Stimulated activated CD4-positive, alpha-beta T cell treated with anti-CD3 and anti-CD28 coated beads, Interleukin-12 subunit alpha, Interleukin-12 subunit beta, amount 100 ng/mL, for 48 hours (primary cell): ENCODE data around the gene SAMD14.

ENCODE experiments used
- DNase-seq, 3 donors: peaks; one replicate each; pipeline ENCODE4 v3.0.0-alpha.2; 2020; ENCODE audit warnings: low read depth in 2 of 3, low spot score in 1 of 3

SAMD14 gene

DNA sequence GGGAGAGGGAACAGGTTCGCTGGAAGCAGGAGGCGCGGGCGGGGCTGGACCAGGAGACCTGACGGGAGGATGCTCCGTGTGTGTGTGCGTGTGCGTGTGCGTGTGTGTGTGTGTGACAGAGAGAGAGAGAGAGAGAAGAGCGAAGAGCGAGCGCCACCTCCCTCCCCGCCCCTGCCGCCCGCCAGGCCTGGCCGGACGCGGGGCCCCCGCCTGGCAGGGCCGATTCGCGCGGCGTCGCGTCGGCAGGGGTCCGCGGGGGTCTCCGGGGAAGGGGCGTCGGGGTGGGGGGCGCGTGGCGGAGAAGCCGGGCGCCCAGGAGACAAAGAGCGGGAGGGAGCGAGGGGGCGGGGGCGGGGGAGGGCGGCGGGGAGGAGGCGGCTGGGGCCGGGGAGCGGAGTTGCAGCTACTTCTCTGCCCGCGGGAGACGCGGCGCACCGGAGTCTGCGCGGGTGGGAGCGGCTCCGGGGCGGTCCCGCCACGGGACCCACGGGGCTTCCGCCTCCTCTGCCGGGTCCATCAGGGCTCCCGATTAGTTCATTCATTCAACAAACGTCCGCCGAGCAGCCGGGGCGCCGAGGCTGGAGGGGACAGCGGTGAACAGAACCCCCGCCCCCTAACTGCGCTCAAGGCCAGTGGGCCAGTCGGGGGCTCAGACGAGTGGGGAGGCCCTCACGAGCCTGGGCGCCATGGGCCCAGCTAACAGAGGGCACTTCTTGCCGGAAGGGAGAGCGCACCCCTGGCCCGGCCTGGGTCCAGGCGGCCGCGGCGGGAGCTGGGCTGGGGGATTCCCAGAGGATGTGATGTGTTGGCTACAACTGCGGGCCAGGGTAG lies at the start of gene SAMD14:
TSS of gene SAMD14 (minus strand) at position 433 of the 831 bp plus-strand sequence. CDS start 5,201 bp downstream, outside the sequence.
- no peak for DNase-seq

DNA sequence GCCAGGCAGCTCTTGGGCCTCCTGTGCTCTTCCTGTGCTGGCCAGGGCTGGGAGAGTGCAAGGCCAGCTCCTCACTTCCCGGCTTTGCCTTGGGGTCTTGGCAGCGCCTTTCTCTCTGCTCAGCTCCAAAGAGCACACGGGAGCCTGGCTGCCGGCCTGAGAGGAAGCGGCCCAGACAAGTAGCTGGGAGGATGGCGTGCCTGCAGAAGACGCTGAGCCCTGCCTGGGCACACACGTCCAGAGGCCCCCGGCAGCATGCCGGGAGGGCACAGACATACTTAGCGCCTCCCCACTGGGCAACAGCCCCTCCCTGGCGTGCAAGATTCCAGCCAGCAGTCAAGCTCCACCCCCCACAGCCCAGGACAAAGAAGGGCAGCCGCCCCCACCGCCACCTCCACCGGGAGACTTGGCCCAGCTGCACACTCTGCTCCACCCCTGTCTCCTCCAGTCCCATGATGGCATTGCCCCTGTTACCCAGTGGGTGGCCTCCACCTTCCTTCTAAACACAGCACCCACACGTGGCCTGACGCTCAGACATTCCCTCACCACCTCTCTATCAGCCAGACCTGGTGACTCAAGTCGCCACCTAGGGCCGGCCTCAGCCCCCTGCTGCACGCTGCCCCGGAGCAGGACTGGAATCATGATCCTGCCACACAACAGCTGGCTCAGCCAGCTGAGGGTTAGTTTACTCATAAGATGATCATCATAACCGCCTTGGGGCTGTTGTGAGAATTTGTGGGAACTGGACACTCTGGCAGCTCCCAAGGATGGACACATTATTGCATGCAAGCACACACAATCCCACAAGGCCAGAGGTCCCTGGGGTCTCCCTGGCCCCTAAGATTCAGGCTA lies 48.2 kb upstream of the SAMD14 start:
- DNase-seq: peak in 2 of 3 donors; percentile 34 to 38

DNA sequence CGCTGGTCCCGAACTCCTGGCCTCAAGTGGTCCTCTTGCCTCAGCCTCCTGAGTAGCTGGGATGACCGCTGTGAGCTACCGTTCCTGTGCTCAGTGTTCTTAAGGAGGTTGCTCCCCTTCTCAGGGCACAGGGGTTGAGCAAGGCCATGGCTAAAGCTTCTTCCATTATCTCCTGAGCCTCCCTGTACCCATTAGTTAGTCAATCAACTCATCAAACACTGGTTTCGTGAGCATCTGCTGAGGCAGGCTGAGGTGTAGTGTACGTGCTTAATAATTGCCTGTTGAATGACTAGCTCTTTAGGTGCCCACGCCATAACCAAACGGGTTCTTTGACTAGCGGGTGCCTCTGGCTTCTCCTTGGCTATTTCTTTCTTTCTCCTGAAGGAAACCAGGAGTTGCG lies 47.5 kb upstream of the SAMD14 start:
- DNase-seq: no peak

DNA sequence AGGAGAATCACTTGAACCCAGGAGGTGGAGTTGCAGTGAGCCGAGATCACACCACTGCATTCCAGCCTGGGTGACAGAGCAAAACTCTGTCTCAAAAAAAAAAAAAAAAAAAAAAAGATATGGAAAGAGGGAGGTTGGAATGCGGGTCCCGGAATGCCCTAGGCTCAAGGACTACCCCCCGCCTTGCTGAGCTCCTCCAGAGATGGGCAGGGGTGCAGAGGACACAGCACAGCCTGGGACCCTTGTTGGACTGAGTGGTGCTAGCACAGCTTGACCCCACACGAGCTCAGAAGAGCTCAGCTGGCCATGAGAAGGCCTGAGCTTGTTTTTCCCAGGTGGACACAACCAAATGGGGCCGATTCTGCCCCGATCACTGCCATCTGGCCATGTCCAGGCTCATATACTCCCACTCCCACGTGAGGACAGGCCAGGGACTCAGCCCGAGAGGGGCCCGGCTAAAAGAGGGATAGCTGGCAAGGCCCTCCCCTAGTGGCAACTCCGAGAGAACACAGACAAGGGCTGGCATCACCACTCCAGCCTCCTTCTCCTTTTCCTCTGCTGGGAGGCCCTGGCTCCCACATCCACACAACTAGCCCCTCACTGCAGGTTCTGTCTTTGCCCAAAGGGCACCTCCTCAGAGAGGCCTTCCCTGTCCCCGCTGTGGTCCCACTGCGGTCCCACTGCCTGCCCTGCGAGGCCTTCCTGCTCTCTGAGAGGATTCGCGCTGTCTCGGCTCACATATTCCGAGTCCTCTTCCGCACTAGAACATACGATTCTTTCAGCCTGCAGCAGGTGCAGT lies 46.8 kb upstream of the SAMD14 start:
- no peak for DNase-seq

DNA sequence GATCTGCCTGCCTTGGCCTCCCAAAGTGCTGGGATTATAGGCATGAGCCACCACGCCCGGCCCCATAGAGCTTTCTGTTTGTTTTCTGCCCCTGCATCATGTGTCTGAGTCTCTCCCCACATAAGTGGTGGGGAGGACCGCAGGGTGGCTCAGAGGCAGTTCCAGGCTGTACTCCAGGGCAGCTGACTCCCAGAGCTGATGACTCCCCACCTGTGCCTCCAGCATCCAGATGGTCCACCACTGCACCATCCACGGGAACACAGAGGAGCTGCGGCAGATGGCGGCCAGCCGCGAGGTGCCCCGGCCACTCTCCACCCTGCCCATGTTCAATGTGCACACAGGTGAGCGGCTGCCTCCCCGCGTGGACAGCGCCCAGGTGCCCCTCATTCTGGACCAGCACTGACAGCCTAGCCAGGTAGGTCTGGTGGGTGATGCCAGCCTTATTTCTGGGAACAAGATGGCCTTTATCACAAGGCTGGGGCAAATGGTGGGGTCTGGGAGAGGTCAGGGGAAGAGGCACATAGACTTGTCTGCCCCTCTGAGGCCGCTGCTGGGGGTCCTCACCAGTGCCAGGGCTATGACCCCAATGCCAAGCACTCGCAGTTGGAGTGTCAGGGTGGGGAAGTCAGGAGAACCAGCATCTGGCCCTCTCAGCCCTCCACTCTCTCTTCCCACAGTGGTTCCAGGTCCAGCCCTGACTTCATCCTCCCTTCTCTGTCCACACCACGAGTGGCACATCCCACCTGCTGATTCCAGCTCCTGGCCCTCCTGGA lies 45.3 kb upstream of the SAMD14 start:
- DNase-seq: no peak

DNA sequence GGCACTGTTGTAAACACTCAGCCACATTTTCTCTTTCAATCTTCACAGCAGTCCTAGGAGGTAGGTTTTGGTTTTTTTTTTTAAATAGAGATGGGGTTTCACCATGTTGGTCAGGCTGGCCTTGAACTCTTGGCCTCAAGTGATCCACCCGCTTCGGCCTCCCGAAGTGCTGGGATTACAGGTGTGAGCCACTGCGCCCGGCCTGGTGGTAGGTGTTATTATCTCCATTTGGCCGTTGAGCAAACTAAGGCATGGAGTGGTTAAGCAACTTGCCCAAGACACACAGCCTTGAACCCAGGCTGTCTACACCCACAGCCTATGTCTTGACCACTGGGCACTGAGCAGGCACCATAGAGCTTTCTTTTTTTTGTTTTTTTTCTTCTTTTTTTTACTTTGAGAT lies 44.5 kb upstream of the SAMD14 start:
- DNase-seq: no peak

DNA sequence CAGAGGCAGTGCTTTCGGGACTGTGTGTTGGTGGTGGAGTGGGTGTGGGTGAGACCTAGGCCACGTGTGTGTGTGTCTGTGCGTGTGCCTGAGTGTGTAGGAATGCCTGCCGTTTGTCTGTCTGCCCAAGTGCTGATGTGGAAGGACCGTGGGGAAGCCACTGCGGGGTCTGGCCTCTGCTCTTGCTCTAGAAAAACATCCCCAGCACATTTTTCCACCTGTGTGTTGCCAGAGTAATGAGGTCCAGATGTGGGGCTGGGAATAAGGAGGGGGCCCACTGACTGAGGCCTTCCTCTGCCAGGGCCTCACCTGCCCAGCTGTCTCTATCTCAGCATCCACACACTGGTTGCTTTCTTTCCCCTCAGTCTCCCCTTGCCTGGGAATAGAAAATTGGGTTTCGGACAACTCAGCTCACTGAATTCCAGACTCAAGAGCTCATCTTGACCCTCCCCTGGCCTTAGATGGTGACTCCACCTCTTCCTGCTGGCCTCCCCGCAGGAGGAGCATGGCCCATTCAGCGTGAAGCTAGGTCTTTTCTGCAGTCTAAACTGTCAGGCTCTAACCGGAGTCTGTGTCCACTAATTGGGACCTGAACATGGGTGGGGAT lies 43.5 kb upstream of the SAMD14 start:
- no peak for DNase-seq

DNA sequence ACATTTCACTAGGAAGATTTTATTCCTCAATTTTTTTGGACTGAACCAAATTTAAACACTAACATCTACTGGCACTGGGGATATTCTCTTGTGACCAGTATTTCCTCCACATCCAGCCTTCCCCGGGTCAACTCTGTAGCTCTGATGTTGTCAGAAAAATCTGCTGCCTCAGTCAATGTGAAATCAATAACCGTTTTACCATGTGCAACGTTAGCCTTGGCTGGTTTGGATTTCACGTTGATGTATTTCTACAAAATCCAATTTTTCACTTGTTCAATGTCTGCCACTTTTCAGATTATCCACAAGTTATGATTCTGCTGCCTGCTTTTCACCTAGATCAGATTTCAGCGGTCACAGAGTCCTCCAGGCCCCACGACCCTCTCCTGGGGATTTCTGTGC lies 43.0 kb upstream of the SAMD14 start:
- DNase-seq: no peak

DNA sequence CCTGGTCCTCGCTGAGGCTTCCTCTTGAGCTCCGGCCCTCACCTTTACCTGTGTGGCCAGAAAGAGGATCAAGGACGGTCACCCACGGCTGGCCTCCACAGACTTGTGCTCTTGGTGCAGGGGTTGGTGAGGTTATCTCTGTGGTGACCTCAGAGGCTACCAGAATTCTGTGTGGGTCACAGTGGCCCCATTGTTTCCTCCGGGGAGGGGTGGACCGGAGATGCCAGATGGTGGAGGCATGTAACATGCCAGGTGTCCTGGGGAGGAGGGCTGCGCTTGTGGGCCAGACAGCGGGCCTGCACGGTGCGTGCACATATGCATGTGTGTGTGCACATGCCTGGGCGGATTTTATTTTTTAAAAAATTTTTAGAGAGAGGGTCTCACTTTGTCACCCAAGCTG lies 42.2 kb upstream of the SAMD14 start:
- DNase-seq: no peak

DNA sequence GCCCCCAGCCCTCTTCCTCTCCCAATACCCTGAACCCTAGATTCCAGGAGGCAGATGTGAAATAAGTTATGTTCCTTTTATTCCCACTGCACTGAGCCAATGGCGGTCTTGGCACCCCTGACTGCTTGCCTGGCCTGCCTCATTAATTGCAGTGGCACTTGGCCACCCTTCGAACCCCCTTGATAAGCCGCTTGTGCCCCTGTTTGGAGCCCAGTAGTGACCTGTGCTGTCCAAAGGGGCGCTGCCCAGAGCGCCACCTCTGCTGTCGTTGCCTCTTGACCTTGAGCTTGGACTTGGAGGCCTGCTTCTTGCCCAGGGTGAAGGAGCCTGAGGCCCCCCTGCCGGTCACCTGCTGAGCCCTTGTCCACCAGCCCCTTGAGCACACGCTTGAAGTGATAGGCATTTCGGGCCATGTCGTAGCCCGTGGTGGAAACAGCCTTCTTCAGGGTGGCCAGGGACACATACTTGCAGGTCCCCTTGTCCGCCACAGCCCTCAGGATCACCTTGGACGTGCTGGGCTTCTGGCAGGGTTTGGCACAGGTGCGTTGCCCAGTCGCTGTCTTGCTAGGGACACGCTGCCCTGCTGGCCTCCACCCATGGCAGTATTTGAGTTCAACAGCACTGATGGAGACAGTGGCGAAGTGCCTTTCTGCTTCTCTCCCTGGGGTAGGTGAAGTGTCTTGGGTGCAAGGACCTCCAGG lies 41.6 kb upstream of the SAMD14 start:
- DNase-seq: no peak

DNA sequence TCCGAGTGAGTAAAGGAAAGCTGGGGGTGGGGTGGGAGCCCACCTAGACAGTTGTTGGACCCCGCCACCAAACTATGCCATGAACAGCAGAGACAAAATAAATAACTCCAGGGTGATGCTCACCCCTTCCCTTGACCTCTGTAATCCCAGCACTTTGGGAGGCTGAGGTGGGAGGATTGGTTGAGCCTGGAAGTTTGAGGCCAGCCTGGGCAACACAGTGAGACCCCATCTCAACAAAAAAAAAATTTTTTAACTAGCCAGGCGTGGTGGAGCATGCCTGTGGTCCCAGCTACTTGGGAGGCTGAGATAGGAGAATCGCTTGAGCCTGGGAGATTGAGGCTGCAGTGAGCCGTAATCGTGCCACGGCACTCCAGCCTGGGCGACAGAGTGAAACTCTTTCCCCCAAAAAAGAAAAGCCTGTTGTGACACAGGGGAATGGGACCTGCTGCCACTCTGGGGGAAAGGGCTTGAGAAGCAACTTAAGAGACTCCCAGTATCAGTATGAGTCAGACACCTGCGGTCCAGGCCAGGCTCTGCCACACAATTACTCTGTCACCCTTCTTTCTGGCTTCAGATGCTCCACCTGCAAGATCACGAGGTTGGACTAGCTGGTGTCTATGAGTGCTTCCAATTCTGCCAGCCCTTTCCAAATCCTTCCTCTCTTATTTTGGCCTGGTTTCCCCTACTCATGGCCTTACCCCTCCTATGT lies 40.9 kb upstream of the SAMD14 start:
- peak in 1 of 3 donors; percentile 14 for DNase-seq

DNA sequence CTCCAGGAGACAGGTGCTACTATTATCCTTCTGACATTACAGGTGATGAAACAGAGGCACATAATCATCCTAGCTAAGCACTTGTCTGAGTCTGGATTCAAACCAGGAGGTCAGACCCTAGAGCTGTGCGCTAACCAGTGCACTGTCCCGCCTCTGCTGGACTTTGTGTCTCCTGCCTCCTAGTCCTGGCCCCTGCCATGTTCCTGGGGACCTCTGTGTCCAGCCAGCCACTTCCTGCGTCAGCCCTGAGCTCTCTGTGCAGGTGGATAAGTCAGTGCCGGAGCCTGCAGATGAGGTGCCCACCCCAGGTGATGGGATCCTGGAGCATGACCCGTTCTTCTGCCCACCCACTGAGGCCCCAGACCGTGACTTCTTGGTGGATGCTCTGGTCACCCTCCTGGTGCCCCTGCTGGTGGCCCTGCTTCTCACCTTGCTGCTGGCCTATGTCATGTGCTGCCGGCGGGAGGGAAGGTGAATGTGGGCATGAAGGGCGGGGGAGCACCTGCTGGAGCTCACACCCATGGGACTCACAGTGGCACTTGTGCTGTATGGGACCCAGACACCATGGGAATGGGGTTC lies 40.0 kb upstream of the SAMD14 start:
- no peak for DNase-seq

DNA sequence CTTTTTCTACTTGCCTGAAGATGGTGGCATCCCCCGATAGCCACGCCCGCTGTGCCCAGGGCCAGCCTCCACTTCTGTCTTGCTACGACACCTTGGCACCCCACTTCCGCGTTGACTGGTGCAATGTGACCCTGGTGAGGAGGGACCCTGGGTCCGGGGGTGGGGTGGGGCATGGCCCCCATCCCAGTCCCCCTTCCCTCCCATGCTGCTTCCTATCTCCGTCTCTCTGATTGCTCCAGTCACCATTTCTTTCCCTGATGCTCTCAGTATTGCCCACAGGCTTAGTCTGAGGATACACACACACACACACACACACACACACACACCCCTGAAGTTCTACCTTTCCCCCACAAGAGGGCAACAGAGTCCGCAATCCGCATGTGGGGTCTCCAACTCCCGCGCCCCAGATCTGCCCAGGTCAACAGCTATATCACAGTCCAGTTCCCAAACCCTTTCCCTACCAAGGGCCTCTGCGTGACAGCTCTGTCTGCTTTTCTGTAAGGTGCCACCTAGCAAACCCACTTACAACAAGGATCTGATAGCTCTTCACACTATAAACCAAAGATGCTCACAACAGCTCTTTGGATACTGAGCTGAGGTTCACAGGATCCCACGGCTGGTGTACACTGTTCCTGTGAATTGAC lies 39.3 kb upstream of the SAMD14 start:
- DNase-seq: peak; percentile 31 to 68 (median 35)

DNA sequence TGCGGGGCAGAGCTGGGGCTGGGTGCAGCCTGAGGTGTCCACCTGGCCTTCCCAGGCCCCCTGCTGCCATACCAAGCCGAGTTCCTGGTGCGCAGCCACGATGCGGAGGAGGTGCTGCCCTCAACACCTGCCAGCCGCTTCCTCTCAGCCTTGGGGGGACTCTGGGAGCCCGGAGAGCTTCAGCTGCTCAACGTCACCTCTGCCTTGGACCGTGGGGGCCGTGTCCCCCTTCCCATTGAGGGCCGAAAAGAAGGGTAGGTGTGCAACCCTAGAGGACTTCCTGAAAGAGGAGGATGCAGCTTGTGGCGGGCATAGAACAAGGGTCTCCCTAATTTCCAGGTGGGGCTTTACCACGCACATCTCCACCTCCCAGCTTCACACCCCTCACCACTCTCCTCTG lies 38.4 kb upstream of the SAMD14 start:
- DNase-seq: no peak

DNA sequence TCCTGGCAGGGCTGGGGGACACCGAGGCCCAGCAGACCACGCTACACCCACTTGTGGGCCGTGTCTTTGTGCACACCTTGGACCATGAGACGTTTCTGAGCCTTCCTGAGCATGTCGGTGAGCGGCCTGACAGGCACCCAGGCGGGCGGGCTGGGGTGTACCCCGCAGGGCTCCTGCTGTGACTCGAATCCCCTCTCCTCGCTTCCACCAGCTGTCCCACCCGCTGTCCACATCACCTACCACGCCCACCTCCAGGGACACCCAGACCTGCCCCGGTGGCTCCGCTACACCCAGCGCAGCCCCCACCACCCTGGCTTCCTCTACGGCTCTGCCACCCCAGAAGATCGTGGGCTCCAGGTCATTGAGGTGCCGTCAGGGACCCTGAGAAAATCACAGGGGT lies 37.4 kb upstream of the SAMD14 start:
- no peak for DNase-seq

DNA sequence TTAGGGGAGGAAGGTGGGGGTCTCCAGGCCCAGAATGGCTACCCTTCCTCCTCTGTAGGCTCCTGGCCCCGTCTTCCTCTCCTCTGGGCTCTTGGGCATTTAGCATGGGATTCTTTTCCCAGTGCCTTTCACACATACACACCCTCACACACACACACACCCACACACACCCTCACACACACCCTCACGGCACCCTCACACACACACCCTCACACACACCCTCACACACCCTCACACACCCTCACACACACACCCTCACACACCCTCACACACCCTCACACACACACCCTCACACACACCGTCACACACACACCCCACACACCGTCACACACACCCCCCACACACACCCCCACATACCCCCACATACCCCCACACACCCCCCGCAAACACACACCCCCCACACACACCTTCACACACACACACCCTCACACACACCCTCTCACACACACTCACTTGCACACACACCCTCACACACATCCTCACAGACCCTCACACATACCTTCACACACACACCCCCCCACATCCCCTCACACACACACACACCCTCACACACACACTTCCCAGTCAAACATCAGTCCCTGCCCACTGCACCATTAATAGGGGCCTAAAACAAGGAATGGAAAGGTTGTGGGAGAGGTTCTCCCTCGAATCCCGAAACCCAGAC lies 36.7 kb upstream of the SAMD14 start:
- DNase-seq: no peak

DNA sequence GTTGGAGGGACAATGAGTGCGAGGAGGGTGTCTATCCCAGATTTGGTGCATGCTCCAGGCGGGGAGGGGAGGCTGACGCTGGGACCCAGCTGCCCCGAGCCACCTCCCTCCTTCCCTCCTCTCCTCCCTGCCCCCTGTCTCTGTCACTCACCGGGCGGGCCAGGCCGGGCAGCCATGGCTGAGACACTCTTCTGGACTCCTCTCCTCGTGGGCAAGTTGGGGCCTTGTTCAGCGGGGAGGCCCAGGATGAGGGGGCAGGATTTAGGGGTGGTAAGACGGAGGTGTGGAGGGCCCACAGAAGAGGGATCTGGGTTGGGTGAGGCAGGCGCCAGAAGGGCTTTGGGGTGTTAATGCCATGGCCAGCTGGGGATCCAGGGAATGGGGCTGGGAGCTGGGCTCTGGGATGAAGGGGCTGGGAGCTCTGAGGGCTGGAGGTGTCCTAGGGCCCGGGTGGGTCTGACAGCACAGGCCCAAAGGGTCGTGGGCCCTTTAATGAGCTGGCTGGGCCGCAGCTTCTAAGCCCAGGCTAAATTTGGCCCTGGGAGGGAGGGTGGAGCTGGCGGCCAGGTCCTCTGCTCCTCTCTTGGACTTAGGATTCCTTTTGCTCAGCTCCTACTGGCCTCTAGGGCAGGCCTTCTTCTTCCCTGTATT lies 36.0 kb upstream of the SAMD14 start, which contains the start of gene SGCA:
TSS of gene SGCA (plus strand) at position 139 of the 651 bp plus-strand sequence. CDS start at position 175, 36 bp downstream.
- DNase-seq: no peak
